HCT116 (cell line): ENCODE data around the gene MAGED1. TPM values are rescaled to one million over a fixed set of nuclear protein-coding genes. Genes with fewer than 3 reads are reported as not detected.

Experiments
- ATAC-seq: fragments of 200-7000 bp; cut with Tn5 transposase; 2 replicates; pipeline ENCODE4 v1.9.1; 2020; ENCODE audit warnings: mild to moderate bottlenecking, moderate library complexity
- BruUV-seq: library from RNA; stranded (reverse); fragments of 400-500 nt; replicated peaks from 2 replicates; lab custom pipeline; 2021; lab: Mats Ljungman, UMichigan
- CTCF ChIA-PET: fragments of 300-600 bp; sonication (Branson Sonifier 250); formaldehyde crosslinking; loops from one replicate; lab custom pipeline; 2021; ENCODE audit warnings: antibody characterized with exemption; lab: Charles Lee
- POLR2A ChIA-PET: fragments of 300-600, 350-600 bp; sonication (Branson Sonifier 250); formaldehyde crosslinking; loops from one replicate; lab custom pipeline; 2021; ENCODE audit warnings: antibody characterized with exemption; lab: Charles Lee
- RAD21 ChIA-PET, 2 experiments: fragments of 300-600 bp; sonication (Branson Sonifier 250); formaldehyde crosslinking; loops; one replicate each; lab custom pipeline; 2023; ENCODE audit warnings: low total read pairs in 2 of 2; ENCODE audit not compliant: uncharacterized antibody in 2 of 2, unreplicated experiment in 2 of 2, low non-redundant PET in 1 of 2; lab: Charles Lee
- DNase-seq: peaks from one replicate; pipeline ENCODE4 v3.0.0-alpha.2; 2010; ENCODE audit warnings: low read depth, low spot score
- H2AFZ ChIP-seq: fragments of 200-600 bp; shearing (Covaris generic), sonication (generic); 2 replicates; pipeline ENCODE4 v1.6.1; 2017; ENCODE audit warnings: low read depth, mixed run types, mixed read lengths, antibody characterized with exemption, low read length; ENCODE audit not compliant: poor library complexity, severe bottlenecking
- H3K27ac ChIP-seq: 2 replicates; pipeline ENCODE4 v1.5.1; 2012; ENCODE audit warnings: low read depth, low read length
- H3K27me3 ChIP-seq: fragments of 200-600 bp; sonication (generic); 2 replicates; pipeline ENCODE4 v1.6.1; 2016; ENCODE audit warnings: mixed run types, low read length, mixed read lengths; ENCODE audit not compliant: insufficient read depth
- H3K36me3 ChIP-seq, 2 experiments: fragments of 200-500 bp in 1 of 2; fragments of 200-600 bp in 1 of 2; sonication (Bioruptor generic) in 1 of 2; sonication (generic) in 1 of 2; 2 replicates each; pipeline versions ENCODE4 v1.5.1 to v1.6.1; 2014 to 2016; ENCODE audit warnings: low read length in 2 of 2, inconsistent platforms in 1 of 2, mixed read lengths in 1 of 2, mixed run types in 1 of 2; ENCODE audit not compliant: insufficient read depth in 2 of 2, control insufficient read depth in 1 of 2
- H3K4me1 ChIP-seq, 2 experiments: fragments of 200-600 bp in 1 of 2; sonication (generic) in 1 of 2; 2 replicates each; pipeline versions ENCODE4 v1.5.1 to v1.6.1; 2012 to 2017; ENCODE audit warnings: low read length in 2 of 2, inconsistent platforms in 1 of 2, mild to moderate bottlenecking in 1 of 2, mixed read lengths in 1 of 2, mixed run types in 1 of 2, moderate library complexity in 1 of 2; ENCODE audit not compliant: insufficient read depth in 2 of 2, control insufficient read depth in 1 of 2
- H3K4me2 ChIP-seq: fragments of 200-600 bp; sonication (generic); 2 replicates; pipeline ENCODE4 v1.6.1; 2017; ENCODE audit warnings: mixed run types, low read length, mixed read lengths
- H3K4me3 ChIP-seq, 2 experiments: fragments of 200-600 bp in 1 of 2; sonication (generic) in 1 of 2; replicated peaks in 1 of 2; 2 replicates each; pipeline ENCODE4 v1.5.1; 2011 to 2016; ENCODE audit warnings: low read length in 2 of 2, control low read depth in 1 of 2, low read depth in 1 of 2, mild to moderate bottlenecking in 1 of 2, mixed read lengths in 1 of 2, mixed run types in 1 of 2
- H3K79me2 ChIP-seq: fragments of 200-600 bp; sonication (generic); 2 replicates; pipeline ENCODE4 v1.6.1; 2017; ENCODE audit warnings: mild to moderate bottlenecking, mixed run types, low read length, moderate library complexity, mixed read lengths; ENCODE audit not compliant: insufficient read depth
- H3K9ac ChIP-seq: fragments of 200-600 bp; sonication (generic); 2 replicates; pipeline ENCODE4 v1.6.1; 2016; ENCODE audit warnings: low read length, mixed read lengths
- H3K9me2 ChIP-seq: fragments of 200-600 bp; sonication (generic), shearing (Covaris generic); 2 replicates; pipeline ENCODE4 v1.6.1; 2017; ENCODE audit warnings: mixed run types, mild to moderate bottlenecking, moderate library complexity; ENCODE audit not compliant: insufficient read depth
- H3K9me3 ChIP-seq, 2 experiments: fragments of 200-500 bp in 1 of 2; fragments of 200-600 bp in 1 of 2; sonication (Bioruptor generic) in 1 of 2; sonication (generic) in 1 of 2; 2 replicates each; pipeline ENCODE4 v1.6.1; 2014 to 2017; ENCODE audit warnings: low read length in 2 of 2, mixed read lengths in 2 of 2, inconsistent platforms in 1 of 2, low read depth in 1 of 2, mild to moderate bottlenecking in 1 of 2, mixed run types in 1 of 2, moderate library complexity in 1 of 2; ENCODE audit not compliant: control insufficient read depth in 1 of 2, insufficient read depth in 1 of 2
- H4K20me1 ChIP-seq: fragments of 200-600 bp; sonication (generic), shearing (Covaris generic); 2 replicates; pipeline ENCODE4 v1.6.1; 2017; ENCODE audit warnings: mixed run types, mild to moderate bottlenecking, moderate library complexity; ENCODE audit not compliant: insufficient read depth
- CBX3 ChIP-seq: IDR thresholded peaks from 2 replicates; pipeline ENCODE4 v1.6.1; 2012; ENCODE audit warnings: low read depth
- CEBPB ChIP-seq: IDR thresholded peaks from 2 replicates; pipeline ENCODE4 v1.6.1; 2012; ENCODE audit warnings: low read depth
- ELF1 ChIP-seq: IDR thresholded peaks from 2 replicates; pipeline ENCODE4 v1.6.1; 2012; ENCODE audit warnings: low read depth, borderline replicate concordance
- EZH2 ChIP-seq: fragments of 200-600 bp; sonication (generic); IDR thresholded peaks from 2 replicates; pipeline ENCODE4 v1.6.1; 2017; ENCODE audit warnings: antibody characterized with exemption, mixed run types
- EZH2phosphoT487 ChIP-seq: fragments of 200-600 bp; IDR thresholded peaks from 2 replicates; pipeline ENCODE4 v1.6.1; 2018; ENCODE audit warnings: antibody characterized with exemption, borderline replicate concordance
- POLR2A ChIP-seq: IDR thresholded peaks from 2 replicates; pipeline ENCODE4 v1.7.0; 2011; ENCODE audit warnings: borderline replicate concordance; ENCODE audit not compliant: insufficient read depth, insufficient read length; ENCODE audit errors: extremely low read depth
- POLR2AphosphoS5 ChIP-seq: IDR thresholded peaks from 2 replicates; pipeline ENCODE4 v1.6.1; 2011; ENCODE audit warnings: mild to moderate bottlenecking, low read depth, low read length, moderate library complexity
- RAD21 ChIP-seq: IDR thresholded peaks from 2 replicates; pipeline ENCODE4 v1.6.1; 2012; ENCODE audit warnings: low read depth, mild to moderate bottlenecking
- SIN3A ChIP-seq: IDR thresholded peaks from 2 replicates; pipeline ENCODE4 v1.6.1; 2012; ENCODE audit warnings: low read depth
- SP1 ChIP-seq: IDR thresholded peaks from 2 replicates; pipeline ENCODE4 v1.6.1; 2012; ENCODE audit warnings: low read depth
- SRF ChIP-seq: IDR thresholded peaks from 2 replicates; pipeline ENCODE4 v1.6.1; 2012; ENCODE audit warnings: low read depth
- TCF7L2 ChIP-seq: IDR thresholded peaks from 2 replicates; pipeline ENCODE4 v1.7.0; 2011; ENCODE audit warnings: borderline replicate concordance, inconsistent platforms; ENCODE audit not compliant: insufficient read depth, insufficient read length; ENCODE audit errors: extremely low read depth
- YY1 ChIP-seq: IDR thresholded peaks from 2 replicates; pipeline ENCODE4 v1.6.1; 2011; ENCODE audit warnings: low read length, low read depth, moderate library complexity, mild to moderate bottlenecking; ENCODE audit not compliant: insufficient replicate concordance; ENCODE audit errors: extremely low read depth
- ZFX ChIP-seq: fragments of 450-650 bp; IDR thresholded peaks from 2 replicates; pipeline ENCODE4 v1.6.1; 2017
- ZNF274 ChIP-seq: fragments of 200-500 bp; sonication (Bioruptor generic); IDR thresholded peaks from 2 replicates; pipeline ENCODE4 v1.6.1; 2014; ENCODE audit warnings: mild to moderate bottlenecking, low read depth, low read length, inconsistent platforms
- intact Hi-C: fragments of 100-400 bp; cut with micrococcal nuclease; formaldehyde crosslinking; loops from 2 replicates; pipeline ENCODE4 v1.10.0; 2022
- total RNA-seq: library from RNA; stranded (reverse); gene quantifications from one replicate; pipeline ENCODE4 v1.2.1, GENCODE V29; 2021; ENCODE audit not compliant: unreplicated experiment
- TF ChIP-seq, protein P1 (sequence below): IDR thresholded peaks from 2 replicates; pipeline ENCODE4 v1.6.1; 2012; ENCODE audit warnings: low read depth
- TF ChIP-seq, protein P2 (sequence below): IDR thresholded peaks from 2 replicates; pipeline ENCODE4 v1.6.1; 2011; ENCODE audit warnings: mild to moderate bottlenecking, low read length, moderate library complexity; ENCODE audit not compliant: insufficient replicate concordance; ENCODE audit errors: extremely low read depth
- TF ChIP-seq, protein P3 (sequence below): IDR thresholded peaks from 2 replicates; pipeline ENCODE4 v1.6.1; 2012
- TF ChIP-seq, protein P4 (sequence below): IDR thresholded peaks from 2 replicates; pipeline ENCODE4 v1.6.1; 2012

The MAGED1 gene
- total RNA-seq, 1 experiment from 2014 or later: 82.3 TPM

DNA sequence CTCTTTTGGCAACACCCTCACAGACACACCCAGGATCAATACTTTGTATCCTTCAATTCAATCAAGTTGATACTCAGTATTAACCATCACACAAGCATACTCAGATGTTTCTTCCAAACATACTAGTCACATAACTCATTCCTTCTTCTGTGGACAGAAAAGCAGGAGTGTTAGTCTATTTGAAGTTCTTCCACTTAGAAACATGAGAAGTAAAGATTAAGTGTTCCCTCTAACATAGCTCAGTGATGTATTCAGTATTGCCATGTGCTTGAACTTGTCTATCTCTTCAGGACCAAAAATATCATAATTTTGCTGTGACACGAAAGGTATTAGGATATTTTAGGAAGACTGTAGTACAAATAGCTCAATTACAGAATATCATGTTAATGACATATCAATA, 25.8 kb upstream of the MAGED1 start:
- H3K79me2 ChIP-seq: peaks cover 50% of the 10 kb centered on the region

More for the DNA sequence above, 25.8 kb upstream of the MAGED1 start:
- Histone ChIP-seq H3K9me3 (no peaks in the 10 kb centered on the region), H3K9ac (no peak overlapping the region), H3K36me3 (no peaks in the 10 kb centered on the region), H4K20me1 (no peaks in the 10 kb centered on the region), H3K4me1 (no peaks in the 10 kb centered on the region), H3K4me3 (no peak overlapping the region), H3K9me2 (no peaks in the 10 kb centered on the region), H3K27me3 (no peaks in the 10 kb centered on the region), H3K4me2 (no peak overlapping the region), H2AFZ (no peak overlapping the region), H3K27ac (no peak overlapping the region)
- TF ChIP-seq SRF (no peak), ELF1 (no peak), YY1 (no peak), ZNF274 (no peak), RAD21 (no peak), CEBPB (no peak), EZH2 (no peak), CBX3 (no peak), TCF7L2 (no peak), ZFX (no peak), POLR2AphosphoS5 (no peak), POLR2A (no peak), EZH2phosphoT487 (no peak), SP1 (no peak), SIN3A (no peak)
- TF ChIP-seq, protein P1, sequence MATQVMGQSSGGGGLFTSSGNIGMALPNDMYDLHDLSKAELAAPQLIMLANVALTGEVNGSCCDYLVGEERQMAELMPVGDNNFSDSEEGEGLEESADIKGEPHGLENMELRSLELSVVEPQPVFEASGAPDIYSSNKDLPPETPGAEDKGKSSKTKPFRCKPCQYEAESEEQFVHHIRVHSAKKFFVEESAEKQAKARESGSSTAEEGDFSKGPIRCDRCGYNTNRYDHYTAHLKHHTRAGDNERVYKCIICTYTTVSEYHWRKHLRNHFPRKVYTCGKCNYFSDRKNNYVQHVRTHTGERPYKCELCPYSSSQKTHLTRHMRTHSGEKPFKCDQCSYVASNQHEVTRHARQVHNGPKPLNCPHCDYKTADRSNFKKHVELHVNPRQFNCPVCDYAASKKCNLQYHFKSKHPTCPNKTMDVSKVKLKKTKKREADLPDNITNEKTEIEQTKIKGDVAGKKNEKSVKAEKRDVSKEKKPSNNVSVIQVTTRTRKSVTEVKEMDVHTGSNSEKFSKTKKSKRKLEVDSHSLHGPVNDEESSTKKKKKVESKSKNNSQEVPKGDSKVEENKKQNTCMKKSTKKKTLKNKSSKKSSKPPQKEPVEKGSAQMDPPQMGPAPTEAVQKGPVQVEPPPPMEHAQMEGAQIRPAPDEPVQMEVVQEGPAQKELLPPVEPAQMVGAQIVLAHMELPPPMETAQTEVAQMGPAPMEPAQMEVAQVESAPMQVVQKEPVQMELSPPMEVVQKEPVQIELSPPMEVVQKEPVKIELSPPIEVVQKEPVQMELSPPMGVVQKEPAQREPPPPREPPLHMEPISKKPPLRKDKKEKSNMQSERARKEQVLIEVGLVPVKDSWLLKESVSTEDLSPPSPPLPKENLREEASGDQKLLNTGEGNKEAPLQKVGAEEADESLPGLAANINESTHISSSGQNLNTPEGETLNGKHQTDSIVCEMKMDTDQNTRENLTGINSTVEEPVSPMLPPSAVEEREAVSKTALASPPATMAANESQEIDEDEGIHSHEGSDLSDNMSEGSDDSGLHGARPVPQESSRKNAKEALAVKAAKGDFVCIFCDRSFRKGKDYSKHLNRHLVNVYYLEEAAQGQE: no peak
- TF ChIP-seq, protein P2, sequence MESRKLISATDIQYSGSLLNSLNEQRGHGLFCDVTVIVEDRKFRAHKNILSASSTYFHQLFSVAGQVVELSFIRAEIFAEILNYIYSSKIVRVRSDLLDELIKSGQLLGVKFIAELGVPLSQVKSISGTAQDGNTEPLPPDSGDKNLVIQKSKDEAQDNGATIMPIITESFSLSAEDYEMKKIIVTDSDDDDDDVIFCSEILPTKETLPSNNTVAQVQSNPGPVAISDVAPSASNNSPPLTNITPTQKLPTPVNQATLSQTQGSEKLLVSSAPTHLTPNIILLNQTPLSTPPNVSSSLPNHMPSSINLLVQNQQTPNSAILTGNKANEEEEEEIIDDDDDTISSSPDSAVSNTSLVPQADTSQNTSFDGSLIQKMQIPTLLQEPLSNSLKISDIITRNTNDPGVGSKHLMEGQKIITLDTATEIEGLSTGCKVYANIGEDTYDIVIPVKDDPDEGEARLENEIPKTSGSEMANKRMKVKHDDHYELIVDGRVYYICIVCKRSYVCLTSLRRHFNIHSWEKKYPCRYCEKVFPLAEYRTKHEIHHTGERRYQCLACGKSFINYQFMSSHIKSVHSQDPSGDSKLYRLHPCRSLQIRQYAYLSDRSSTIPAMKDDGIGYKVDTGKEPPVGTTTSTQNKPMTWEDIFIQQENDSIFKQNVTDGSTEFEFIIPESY: no peak
- TF ChIP-seq, protein P3, sequence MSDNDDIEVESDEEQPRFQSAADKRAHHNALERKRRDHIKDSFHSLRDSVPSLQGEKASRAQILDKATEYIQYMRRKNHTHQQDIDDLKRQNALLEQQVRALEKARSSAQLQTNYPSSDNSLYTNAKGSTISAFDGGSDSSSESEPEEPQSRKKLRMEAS: no peak
- TF ChIP-seq, protein P4, sequence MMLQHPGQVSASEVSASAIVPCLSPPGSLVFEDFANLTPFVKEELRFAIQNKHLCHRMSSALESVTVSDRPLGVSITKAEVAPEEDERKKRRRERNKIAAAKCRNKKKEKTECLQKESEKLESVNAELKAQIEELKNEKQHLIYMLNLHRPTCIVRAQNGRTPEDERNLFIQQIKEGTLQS: no peak
- CTCF ChIA-PET: no interaction called here
- no peak for DNase-seq
- intact Hi-C loops: no loop called here
- no TSS peak for BruUV-seq
- ATAC-seq: no peak
- RAD21 ChIA-PET: no interaction called here
- POLR2A ChIA-PET: no interaction called here
